Stimulated activated CD8-positive, alpha-beta memory T cell treated with anti-CD3 and anti-CD28 coated beads, Interleukin-7, amount 100 ng/mL, for 4 hours (primary cell): ENCODE results near the gene UNC93B1.
A peak's percentile ranks its signal among the peaks of the same experiment; 100 is the strongest.
"Not testable (repeated sequence)": the region's sequence is repeated elsewhere in the genome, so short reads cannot be mapped to it uniquely, and the experiment has no call there.

Source experiments
- DNase-seq, 2 donors: peaks; one replicate each; pipeline ENCODE4 v3.0.0-alpha.2; 2020; ENCODE audit warnings: low read depth in 2 of 2

UNC93B1 gene

DNA sequence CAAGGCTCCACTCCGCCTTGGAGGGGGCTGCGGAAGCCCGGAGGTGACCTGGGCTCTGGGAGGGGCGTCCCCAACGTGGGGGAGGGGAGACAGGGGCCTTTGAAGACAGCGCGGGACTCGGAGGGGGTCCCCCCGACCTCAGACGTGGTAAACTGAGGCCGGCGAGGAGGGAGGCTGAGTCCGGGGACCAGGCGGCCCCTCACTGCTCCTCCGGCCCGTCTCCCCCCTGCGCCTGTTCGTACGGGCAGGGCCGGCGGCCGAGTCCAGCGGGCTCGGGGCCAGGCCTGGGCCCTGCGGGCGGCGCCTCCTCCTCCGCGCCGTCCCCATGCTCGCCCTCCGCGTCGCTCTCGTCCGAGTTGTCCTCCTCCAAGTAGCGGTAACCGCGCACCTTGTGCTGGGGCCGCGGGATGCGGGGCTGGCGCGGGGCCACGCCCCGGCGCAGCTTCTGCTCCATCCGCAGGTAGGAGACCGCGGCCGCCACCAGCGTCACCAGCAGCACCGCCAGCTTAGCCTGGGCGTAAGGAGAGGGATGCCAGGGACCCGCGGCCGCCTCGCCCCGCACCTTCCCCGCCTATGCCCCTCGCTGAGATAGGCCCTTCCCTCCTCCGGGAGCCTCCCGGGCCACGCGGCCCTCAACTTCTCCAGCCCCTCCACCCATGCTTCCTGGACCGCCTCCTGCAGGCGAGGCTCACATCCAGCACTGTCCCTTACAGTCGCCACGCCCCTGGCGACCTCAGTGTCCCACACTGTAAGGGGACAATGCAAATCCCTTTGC is 12.4 kb downstream of the UNC93B1 start:
- not testable (repeated sequence) for DNase-seq

DNA sequence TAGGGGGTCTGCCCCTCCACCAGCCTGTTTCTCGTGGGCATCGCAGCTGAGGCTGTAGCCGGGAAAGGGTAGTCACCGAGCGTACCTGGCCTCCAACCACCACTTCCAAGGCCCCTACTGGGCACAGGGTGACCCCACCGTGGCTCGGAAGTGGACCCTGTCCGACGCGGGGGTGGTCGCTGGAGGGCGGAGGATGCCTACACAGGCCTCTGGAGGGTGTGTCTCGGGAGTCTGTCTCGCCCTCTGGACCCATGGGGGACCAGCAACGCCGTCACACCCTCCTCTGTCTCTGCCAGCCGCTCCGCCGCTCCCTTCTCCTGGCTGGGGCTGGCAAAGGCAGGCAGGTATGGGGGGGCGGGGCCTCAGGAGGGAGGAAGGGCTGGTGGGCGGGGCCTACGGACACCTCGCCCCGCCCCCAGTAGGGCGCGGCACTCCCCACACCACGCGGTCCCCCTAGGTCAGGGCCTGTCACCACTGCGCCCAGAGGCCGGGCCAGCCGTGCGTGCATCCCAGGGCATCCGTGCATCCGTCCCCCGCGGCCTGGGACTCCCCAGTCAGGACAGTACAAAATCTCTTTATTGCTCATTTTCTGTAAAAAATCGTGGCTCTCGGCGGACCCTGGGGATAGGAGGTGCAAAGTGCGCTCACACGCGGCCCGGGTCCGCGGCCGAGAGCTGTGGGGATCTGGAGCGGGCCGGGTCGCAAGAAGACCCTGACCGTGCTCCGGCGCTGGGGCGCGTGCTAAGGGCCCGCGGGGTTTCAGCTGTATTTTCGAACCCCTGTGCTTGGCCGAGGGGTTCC is 13.2 kb downstream of the UNC93B1 start:
- not testable (repeated sequence) for DNase-seq

DNA sequence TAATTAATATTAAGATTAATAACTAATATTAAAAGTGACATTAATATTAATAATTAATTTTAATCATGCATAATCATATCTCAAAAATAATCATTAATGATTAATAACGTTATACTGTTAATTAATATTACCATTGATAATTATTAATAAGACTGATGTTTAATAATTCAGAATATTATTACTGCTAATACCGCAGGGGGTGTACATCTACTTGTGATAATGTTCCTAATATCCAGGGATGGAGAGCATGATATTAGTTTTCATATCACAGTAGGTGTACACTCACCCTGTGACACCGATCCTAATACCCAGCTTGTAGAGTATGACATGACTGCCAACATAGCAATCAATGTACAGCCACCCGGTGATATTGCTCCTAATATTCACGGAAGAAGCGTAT is 18.6 kb downstream of the UNC93B1 start:
- not testable (repeated sequence) for DNase-seq

DNA sequence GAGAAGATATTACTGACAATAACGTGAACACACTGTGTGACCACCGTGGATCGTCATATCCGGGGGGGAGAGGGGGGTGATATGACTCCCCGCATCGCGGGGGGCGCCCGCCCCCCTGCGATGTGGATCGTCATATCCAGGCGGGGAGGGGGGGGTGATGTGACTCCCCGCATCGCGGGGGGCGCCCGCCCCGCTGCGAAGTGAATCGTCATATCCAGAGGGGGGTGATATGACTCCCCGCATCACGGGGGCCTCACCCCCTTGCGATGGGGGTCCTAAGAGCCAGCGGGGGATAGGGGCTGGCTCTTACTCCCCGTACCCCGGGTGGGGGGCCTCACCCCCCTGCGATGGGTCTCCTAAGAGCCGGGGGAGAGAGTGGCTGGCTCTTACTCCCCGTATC is 19.9 kb downstream of the UNC93B1 start:
- DNase-seq = no peak

DNA sequence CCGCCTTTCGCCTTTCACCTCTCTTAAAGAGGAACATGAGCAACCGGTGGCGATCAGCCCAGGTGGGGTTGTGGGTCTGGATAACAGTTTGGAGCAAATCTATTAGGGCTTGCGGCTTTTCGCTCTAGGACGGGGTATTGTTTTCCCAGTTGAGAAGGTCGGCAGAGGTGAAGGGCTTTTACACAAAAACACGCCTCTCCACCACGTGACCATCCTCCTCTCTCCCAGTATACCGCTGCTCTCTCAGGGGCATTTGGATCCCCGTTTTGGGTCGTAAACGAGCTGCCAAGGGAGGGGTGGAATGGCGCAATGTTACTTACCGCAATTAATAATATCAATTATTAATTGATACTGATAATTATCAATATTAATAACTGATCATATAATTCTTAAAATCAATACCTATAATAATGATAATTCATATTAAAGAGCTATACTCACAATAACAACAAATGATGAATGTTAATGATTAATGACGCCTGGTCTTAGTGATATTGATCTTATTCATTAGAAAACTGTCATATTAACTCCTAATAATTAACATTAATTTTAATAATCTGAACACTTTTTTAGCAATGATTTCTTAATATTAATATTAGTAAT is 21.5 kb downstream of the UNC93B1 start:
- not testable (repeated sequence) for DNase-seq

DNA sequence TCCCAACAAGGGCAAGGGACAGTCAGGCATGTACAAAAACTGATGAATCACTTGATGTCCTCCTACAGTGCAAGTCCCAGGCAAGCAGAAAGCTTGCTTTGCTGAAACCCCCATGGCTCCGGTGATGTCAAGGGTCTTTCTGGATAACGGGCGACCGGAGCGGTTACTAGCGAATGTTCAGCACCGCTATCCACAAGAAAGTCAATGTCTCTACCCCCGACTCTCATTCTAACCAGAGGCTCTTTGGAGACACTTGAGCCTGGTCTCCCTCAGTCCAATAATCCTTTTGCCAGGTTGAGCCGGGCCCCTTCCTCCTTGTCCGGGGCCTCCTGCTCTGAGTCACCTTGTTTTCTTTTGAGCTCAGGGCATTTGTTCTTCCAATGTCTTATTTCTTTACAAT is 22.7 kb downstream of the UNC93B1 start:
- not testable (repeated sequence) for DNase-seq

DNA sequence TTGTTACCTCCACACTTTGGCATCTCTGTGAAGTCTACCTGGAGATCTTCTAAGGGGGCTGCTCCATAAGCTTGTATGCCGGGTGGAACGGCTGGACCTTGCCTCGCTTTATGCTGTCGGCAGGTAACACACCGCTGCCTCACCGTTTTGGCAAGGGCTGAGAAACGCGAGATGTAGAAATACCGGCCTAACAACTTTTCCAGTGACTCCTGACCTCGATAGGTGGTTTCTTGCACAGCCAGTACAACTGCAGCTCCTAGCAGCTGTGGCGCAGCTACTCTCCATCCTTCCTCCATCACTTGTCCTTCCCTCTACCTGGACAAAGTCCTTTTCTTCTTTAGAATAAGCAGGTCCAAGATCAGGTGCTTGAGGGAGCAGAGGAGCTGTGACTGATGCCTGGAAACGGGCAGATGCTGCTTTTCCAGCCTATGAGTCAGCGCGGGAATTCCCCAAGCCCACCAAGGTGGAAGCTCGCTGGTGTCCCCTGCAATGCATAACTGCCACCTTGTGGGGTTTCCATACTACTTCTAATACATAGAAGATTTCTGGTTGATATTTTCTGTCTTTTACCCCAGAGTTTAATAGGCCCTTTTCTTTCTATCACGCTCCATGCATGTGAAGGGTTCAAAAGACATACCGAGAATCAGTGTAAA is 25.0 kb downstream of the UNC93B1 start:
- peak in 1 of 2 donors; percentile 12 for DNase-seq

DNA sequence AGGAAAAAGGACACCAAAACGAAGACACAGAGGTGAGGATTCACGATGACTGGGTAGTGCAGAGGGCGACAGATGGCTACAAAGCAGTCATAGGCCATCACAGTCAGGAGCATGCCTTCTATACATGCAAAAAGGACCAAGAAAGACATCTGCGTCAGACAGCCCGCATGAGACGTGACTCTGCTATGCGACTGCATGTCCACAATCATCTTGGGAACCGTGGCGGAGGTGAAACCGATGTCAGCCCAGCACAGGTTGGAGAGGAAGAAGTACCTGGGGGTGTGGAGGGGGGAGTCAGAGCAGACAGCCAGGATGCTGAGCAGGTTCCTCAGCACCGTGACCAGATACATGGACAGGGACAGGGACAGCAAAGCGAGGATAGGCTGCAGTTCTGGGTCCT is 29.2 kb downstream of the UNC93B1 start:
- DNase-seq = not testable (repeated sequence)

DNA sequence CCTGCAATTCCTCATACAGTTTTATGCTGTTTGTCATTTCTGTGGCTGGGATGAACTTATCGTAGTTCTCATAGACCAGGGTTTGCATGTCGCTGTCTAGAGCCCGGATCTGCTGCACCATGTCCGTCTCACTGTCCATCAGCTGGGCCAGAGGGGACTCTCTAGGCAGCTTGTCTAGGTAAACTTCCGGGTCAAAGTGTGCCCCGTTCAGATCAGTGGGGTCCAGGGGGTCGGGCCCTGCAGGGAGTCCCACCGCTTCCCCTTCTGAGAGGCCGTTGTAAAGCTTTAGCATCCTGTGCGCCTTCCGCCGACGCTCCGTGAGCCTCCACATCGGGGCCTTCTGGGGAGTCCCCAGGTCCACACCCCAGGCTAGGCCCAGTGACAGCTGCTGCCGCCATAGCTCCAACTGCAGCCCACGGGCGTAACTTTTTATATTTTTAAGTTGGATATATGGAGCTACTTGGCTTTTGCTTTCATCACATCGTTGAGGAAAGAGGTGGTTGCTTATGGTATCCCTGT is 38.0 kb downstream of the UNC93B1 start:
- DNase-seq = not testable (repeated sequence)

DNA sequence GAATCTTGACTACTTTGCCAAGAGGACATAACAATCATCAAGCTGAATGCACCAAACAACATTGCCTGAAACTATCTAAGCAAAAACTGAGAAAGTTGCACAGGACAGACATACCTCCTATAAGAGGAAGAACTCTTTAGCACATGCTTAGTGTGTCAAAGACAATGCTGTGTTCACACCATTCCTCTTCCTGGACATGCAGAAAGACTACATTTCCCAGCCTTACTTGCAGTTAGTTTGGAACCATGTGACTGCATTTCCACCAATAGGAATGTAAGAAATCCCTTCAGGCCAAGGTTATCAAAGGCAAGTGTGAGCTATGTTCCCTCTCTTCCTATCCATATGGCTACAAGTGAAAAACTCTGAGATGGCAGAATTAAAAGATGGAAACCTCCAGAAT is 39.2 kb downstream of the UNC93B1 start:
- DNase-seq = not testable (repeated sequence)

DNA sequence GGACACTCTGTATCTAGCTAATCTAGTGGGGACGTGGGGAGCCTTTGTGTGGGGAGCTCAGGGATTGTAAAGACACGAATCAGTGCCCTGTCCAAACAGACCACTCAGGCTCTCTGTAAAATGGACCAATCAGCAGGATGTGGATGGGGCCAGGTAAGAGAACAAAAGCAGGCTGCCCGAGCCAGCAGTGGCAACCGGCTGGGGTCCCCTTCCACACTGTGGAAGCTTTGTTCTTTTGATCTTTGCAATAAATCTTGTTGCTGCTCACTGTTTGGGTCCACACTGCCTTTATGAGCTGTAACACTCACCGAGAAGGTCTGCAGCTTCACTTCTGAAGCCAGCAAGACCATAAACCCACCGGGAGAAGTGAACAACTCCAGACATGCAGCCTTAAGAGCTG is 40.0 kb downstream of the UNC93B1 start:
- not testable (repeated sequence) for DNase-seq

DNA sequence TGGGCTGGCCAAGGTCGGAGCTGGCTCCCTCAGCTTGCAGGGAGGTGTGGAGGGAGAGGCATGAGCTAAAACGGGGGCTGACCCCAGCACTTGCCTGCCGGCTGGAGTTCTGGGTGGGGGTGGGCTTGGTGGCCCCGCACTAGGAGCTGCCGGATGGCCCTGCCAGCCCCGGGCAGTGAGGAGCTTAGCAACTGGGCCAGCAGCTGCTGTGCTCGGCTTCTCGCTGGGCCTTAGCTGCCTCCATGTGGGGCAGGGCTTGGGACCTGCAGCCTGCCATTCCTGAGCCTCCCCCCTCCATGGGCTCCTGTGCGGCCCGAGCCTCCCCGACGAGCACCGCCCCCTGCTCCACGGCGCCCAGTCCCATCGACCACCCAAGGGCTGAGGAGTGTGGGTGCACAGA is 40.7 kb downstream of the UNC93B1 start:
- DNase-seq = not testable (repeated sequence)

DNA sequence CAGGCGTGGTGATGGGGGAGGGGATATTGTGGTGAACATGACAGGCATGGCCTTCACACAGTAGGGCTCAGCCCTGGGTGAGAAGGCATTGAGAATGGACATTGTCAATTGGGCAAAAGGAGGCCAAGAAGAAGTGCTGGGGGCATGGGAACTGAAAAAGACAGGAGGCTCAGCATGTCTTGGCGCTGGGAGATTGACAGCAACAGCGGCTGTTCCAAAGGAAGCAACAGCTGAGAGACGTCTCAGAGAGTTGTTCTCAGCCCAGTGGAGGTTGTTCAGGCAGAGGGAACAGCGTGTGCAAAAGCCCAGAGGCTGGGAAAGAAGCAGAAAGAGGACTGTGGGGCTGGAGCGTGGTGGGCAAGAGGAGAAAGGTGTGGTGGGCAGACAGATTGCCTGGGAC is 47.7 kb downstream of the UNC93B1 start:
- not testable (repeated sequence) for DNase-seq

DNA sequence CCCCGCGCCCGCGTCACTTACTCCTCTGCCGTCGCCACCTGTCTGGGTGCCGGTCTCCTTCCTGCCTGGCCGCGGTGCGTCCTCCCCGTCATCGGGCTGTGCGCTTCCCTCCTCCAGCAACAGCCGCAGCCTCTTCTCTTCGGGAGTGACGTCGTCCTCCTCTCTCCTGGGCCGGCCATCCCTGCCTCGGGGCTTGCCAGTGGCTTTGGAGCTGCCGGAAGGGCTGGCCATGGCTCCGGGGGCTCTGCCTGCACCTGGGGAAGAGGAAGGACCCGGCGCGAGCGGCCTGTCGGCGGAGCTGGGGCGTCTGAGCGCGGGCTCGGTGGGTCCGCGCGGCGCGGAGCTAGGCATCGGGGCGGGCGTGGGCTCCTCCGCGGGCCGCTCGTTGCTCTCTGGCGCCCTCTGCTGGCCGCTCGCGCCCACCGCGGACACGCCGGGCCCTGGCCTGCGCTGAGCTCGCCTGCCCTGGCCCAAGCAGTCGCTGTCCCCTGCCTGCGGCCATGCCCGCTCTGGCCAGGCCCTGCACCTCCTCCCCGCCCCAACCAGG is 48.4 kb downstream of the UNC93B1 start:
- DNase-seq = peak; percentile 19 to 62

DNA sequence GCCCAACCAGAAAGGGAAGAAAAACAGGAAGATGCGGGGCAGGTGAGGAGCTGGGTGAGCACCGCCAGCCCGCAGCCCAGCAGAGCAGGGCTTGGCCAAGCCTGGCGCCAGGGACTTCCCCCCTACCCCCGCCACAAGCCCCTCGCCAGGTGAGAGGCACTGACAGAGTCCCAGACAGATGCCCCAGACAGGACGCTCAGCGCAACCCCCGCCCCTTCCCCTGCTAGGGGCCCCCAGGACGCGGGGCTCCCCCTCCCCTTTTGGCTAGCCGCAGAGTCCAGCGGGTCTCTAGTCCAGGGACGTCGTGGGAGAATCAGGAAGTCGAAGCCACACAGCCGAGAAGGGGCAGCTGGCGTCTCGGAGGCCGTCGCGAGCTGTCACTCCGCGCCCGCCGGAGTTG is 48.9 kb downstream of the UNC93B1 start:
- not testable (repeated sequence) for DNase-seq

DNA sequence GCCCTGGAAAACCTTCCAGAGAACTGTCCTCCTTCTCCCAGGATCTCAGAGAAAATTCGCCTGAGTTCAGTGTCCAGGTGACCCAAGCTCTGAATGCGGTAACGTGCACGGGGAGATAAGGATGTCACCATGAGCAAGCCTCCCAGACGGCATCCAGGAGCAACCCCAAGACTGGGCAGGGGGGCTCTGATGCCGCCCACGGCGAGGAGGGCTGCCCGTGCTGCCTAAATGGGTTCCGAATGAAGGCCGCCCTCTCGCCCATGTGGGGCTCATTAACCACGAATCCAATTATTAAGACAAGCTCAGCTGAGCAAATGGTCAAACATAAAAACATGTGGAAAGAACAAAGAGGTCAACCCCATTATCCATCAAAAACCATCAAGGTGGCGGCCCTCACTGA is 49.6 kb downstream of the UNC93B1 start:
- DNase-seq = not testable (repeated sequence)

DNA sequence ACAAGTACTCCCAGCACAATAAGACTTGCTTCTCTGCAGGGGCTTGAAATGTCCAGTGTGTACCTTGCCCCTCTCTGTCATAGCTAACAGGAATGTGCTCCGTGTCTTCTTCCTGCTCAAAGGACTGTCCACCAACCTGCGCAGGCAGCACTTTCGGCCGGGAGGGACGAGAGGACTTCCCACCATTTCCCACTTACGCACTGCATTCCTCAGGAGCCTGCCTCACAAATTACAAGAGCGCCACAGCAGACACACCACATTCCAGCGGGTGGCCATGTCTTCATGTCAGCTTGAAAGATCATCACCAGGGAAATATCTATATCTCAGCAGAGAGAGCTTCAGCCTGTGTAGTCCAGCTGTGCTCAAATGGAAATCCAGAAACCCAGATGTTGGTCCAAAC is 53.2 kb downstream of the UNC93B1 start:
- not testable (repeated sequence) for DNase-seq

DNA sequence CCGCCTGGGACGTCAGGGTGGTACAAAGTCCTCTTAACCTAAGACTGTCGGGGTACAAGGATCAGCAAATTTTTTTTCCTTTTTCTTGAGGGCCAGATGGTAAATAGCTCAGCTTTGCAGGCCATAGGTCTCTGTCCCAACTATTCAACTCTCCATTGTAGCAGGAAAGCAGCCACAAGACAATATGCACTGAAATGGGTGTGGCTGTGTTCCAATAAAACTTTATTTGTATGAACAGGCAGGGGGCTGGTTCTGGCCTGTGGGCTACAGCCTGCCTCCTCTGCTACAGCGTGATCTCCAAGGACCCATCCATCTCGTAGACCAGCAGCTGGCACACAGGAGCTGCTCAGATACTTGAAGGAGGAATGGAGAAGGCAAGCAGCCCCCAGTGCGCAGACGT is 56.1 kb downstream of the UNC93B1 start:
- DNase-seq = not testable (repeated sequence)

DNA sequence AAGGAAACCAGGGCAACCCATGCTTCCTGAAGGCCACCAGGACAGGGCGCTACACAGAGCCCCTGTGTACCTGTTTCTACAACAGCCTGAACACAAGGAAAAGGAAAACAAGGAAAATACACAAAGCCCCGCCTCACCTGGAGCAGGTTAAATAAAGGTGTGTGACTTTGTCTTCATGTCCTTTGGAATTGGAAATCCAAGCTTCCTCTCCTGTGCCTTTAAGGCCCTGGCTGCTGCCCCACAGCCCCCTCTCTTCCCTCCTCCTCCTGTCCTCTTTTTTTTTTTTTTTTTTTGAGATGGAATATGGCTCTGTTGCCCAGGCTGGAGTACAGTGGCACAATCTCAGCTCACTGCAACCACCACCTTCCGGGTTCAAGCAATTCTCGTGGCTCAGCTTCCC is 57.5 kb downstream of the UNC93B1 start:
- DNase-seq = not testable (repeated sequence)

DNA sequence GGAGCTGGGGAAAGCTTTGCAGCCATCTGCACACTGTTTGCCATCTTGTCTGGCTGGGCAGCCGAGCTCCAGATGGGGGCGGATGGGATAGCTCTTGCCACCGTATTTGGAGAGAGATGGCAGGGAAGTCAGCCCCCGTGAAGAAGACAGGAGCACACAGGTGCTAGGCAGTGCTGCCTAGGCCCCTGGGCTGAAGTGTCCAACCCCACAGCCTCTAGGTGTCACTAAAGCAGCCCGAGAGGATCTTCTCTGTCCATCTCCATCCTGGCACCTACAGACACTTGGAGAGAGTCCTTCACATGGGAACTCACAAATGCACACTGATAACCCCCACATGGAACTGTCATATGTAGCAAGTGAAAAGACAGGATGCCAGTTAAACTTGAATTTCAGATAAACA is 60.5 kb downstream of the UNC93B1 start:
- not testable (repeated sequence) for DNase-seq
